ENCODE measurements around the gene LIN54. TPM values are rescaled to one million over a fixed set of nuclear protein-coding genes. Genes with fewer than 3 reads are reported as not detected.
A peak's percentile ranks its signal among the peaks of the same experiment; 100 is the strongest.
"Not testable (repeated sequence)": the region's sequence is repeated elsewhere in the genome, so short reads cannot be mapped to it uniquely, and the experiment has no call there.

LIN54 gene
- total and polyA plus RNA-seq, 12 donors = 1.4 to 18.2 (median 9.8) TPM

- Histone ChIP-seq H3K4me1 (replicated peaks in 1 of 2) (peaks cover 0 to 5% of the 10 kb centered on the region in 2 donors), H3K27ac (no peak overlapping the region), H3K27me3 (no peaks in the 10 kb centered on the region), H3K4me3 (no peak overlapping the region), H3K36me3 (replicated peaks in 1 of 2) (no peaks in the 10 kb centered on the region), H3K9me3 (replicated peaks in 1 of 3) (no peaks in the 10 kb centered on the region)
- no peak for TF ChIP-seq CTCF (IDR thresholded peaks at IDR 0.05)
- intact Hi-C loops (cut with DNase I) = no loop called here
- no peak for DNase-seq
- 71 to 84% (median 80%) methylated on average over 2 of the region's 2 CpGs for WGBS, 4 donors
Observed at GRCh38 chr4:82988323-82988832, 22.2 kb downstream of the LIN54 start.

DNA sequence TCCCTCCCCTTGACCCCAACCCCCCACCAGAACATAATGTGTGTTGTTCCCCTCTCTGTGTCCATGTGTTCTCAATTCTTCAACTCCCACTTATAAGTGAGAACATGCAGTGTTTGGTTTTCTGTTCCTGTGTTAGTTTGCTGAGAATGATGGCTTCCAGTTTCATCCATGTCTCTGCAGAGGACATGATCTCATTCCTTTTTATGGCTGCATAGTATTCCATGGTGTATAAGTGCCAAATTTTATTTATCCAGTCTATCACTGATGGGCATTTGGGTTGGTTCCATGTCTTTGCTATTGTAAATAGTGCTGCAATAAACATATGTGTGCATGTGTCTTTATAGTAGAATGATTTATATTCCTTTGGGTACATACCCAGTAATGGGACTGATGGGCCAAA lies 23.1 kb downstream of the LIN54 start:
- H3K36me3 ChIP-seq (replicated peaks in 1 of 2); H3K27me3 ChIP-seq; H3K27ac ChIP-seq; H3K4me1 ChIP-seq (replicated peaks in 1 of 2); H3K9me3 ChIP-seq (replicated peaks in 1 of 3); H3K4me3 ChIP-seq; intact Hi-C loops (cut with DNase I); DNase-seq: not testable (repeated sequence)

DNA sequence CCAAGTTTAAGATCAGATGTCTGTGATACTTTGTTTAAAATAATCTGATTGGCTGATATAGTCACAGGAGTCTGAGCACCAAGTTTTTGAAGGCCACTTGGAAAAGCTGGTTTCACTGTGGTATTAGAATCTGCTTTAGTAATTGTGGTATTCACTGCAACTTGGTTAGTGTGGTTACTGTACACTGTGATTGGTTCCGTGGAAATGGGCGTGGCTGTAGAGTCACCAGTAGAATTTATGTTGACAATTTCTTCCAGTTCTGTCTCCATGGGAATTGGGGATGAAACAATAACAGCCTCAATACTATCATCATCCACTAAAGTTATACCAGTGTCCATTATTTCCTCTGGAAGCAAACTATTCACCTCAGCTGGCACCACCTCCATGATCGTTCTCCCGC lies 26.2 kb downstream of the LIN54 start:
- Histone ChIP-seq H3K4me1 (replicated peaks in 1 of 2) (peaks cover 0 to 5% of the 10 kb centered on the region in 2 donors), H3K27ac (no peak overlapping the region), H3K4me3 (no peak overlapping the region), H3K9me3 (replicated peaks in 1 of 3) (no peaks in the 10 kb centered on the region), H3K36me3 (replicated peaks in 1 of 2) (no peaks in the 10 kb centered on the region), H3K27me3 (no peaks in the 10 kb centered on the region)
- 95 to 98% (median 97%) methylated on average over 4 of the region's 4 CpGs for WGBS, 4 donors
- intact Hi-C loops (cut with DNase I) = no loop called here
- peak in 1 of 7 donors; percentile 13 for DNase-seq
- TF ChIP-seq POLR2A (IDR thresholded peaks at IDR 0.05) (no peak), CTCF (IDR thresholded peaks at IDR 0.05) (no peak)

GRCh38 chr4:82983444-82983843 lies 27.2 kb downstream of the LIN54 start:
- no peaks in the 10 kb centered on the region for H3K9me3 ChIP-seq (replicated peaks in 1 of 3)
- H3K27ac ChIP-seq = no peak overlapping the region
- 96 to 98% (median 98%) methylated on average over 3 of the region's 3 CpGs for WGBS, 4 donors
- DNase-seq = no peak
- no peak overlapping the region for H3K4me3 ChIP-seq
- no peaks in the 10 kb centered on the region for H3K36me3 ChIP-seq (replicated peaks in 1 of 2)
- TF ChIP-seq CTCF (IDR thresholded peaks at IDR 0.05) (no peak), POLR2A (IDR thresholded peaks at IDR 0.05) (no peak)
- H3K4me1 ChIP-seq (replicated peaks in 1 of 2) = peaks cover 0 to 2% of the 10 kb centered on the region in 2 donors
- intact Hi-C loops (cut with DNase I) = no loop called here
- no peaks in the 10 kb centered on the region for H3K27me3 ChIP-seq

DNA sequence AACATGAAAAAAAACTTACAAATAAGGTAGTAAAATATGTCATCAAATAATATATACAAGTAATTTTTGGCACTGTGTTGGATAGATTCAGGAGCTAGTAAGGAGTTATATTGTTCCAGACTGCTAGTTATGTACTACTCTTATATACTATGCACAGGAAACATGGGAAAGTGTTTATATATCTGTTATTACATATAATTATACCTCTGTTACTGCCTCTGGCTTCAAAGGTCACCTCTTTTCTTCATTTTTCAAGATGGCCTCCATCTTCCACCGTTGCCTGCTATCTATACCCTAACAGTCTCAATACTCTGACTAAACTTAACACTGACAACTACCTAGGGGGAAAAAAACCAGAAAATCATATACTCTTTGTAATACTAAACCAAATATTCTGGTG lies 29.5 kb downstream of the LIN54 start:
- WGBS, 4 donors = 96 to 98% (median 97%) methylated on average over 1 of the region's 1 CpG
- DNase-seq = no peak
- H3K4me3 ChIP-seq = no peak overlapping the region
- no peaks in the 10 kb centered on the region for H3K36me3 ChIP-seq (replicated peaks in 1 of 2)
- H3K27ac ChIP-seq = no peak overlapping the region
- H3K27me3 ChIP-seq = no peaks in the 10 kb centered on the region
- intact Hi-C loops (cut with DNase I) = no loop called here
- no peaks in the 10 kb centered on the region for H3K9me3 ChIP-seq (replicated peaks in 1 of 3)
- TF ChIP-seq CTCF (IDR thresholded peaks at IDR 0.05) (no peak), POLR2A (IDR thresholded peaks at IDR 0.05) (no peak)
- no peaks in the 10 kb centered on the region for H3K4me1 ChIP-seq (replicated peaks in 1 of 2)
